Hepatocyte (in vitro differentiated cells): Measurements from ENCODE around the gene CHCHD6. TPM values are rescaled to one million over a fixed set of nuclear protein-coding genes. Genes with fewer than 3 reads are reported as not detected.

Experiments
- DNase-seq: peaks from one replicate; pipeline ENCODE4 v3.0.0-alpha.2; 2016; ENCODE audit warnings: low spot score
- H2AFZ ChIP-seq: fragments of 200-600 bp; sonication (generic); 2 replicates; pipeline ENCODE4 v1.6.0; 2016; ENCODE audit warnings: antibody characterized with exemption, mild to moderate bottlenecking
- H3K27ac ChIP-seq: fragments of 200-600 bp; sonication (generic); 2 replicates; pipeline ENCODE4 v1.5.1; 2016; ENCODE audit warnings: mild to moderate bottlenecking
- H3K27me3 ChIP-seq: fragments of 200-600 bp; sonication (generic); 2 replicates; pipeline ENCODE4 v1.6.1; 2016
- H3K36me3 ChIP-seq: fragments of 200-600 bp; sonication (generic); replicated peaks from 2 replicates; pipeline ENCODE4 v1.5.1; 2016; ENCODE audit warnings: low read depth; ENCODE audit not compliant: insufficient read depth
- H3K4me1 ChIP-seq: fragments of 200-600 bp; sonication (generic); 2 replicates; pipeline ENCODE4 v1.5.1; 2016; ENCODE audit warnings: mild to moderate bottlenecking, moderate library complexity; ENCODE audit not compliant: insufficient read depth
- H3K4me2 ChIP-seq: fragments of 200-600 bp; sonication (generic); 2 replicates; pipeline ENCODE4 v1.6.0; 2016
- H3K4me3 ChIP-seq: fragments of 200-600 bp; sonication (generic); 2 replicates; pipeline ENCODE4 v1.5.1; 2016; ENCODE audit warnings: mild to moderate bottlenecking
- H3K79me2 ChIP-seq: fragments of 200-600 bp; sonication (generic); 2 replicates; pipeline ENCODE4 v1.6.0; 2017; ENCODE audit warnings: mild to moderate bottlenecking
- H3K9me2 ChIP-seq: fragments of 200-600 bp; sonication (generic); replicated peaks from 2 replicates; pipeline ENCODE4 v1.6.0; 2017; ENCODE audit warnings: mild to moderate bottlenecking; ENCODE audit not compliant: insufficient read depth
- H3K9me3 ChIP-seq: fragments of 200-600 bp; sonication (generic); 2 replicates; pipeline ENCODE4 v1.5.1; 2016; ENCODE audit warnings: low read depth, mild to moderate bottlenecking
- H4K20me1 ChIP-seq: fragments of 200-600 bp; sonication (generic); 2 replicates; pipeline ENCODE4 v1.6.0; 2016; ENCODE audit warnings: mild to moderate bottlenecking; ENCODE audit not compliant: insufficient read depth, poor library complexity, severe bottlenecking
- CTCF ChIP-seq: fragments of 200-600 bp; sonication (generic); IDR thresholded peaks from 2 replicates; pipeline ENCODE4 v1.5.1; 2016; ENCODE audit warnings: antibody characterized with exemption, mild to moderate bottlenecking; ENCODE audit not compliant: poor library complexity
- EZH2 ChIP-seq: fragments of 200-600 bp; sonication (generic); IDR thresholded peaks from 2 replicates; pipeline ENCODE4 v1.6.1; 2016; ENCODE audit warnings: antibody characterized with exemption, mild to moderate bottlenecking, borderline replicate concordance
- EZH2phosphoT487 ChIP-seq: fragments of 200-600 bp; sonication (generic); IDR thresholded peaks from one replicate; pipeline ENCODE4 v1.6.1; 2018; ENCODE audit warnings: antibody characterized with exemption, mild to moderate bottlenecking, low read depth, moderate library complexity; ENCODE audit not compliant: unreplicated experiment, severe bottlenecking
- WGBS: methylation state at CpG from one replicate; pipeline ENCODE4 v1.1.6; 2016; ENCODE audit warnings: low lambda C conversion rate; ENCODE audit errors: missing lambda C conversion rate; 5-methylcytosine and 5-hydroxymethylcytosine counted together
- polyA plus RNA-seq: library from polyadenylated mRNA; unstranded; fragments of >200 nt; fragmentation: Nextera tagmentation; extraction: Ambion mirVana; gene quantifications from 2 replicates; pipeline ENCODE4 v1.2.1, GENCODE V29; 2016
- total RNA-seq: library from RNA; depleted of rRNA; stranded (reverse); fragments of >200 nt; gene quantifications from 2 replicates; pipeline ENCODE4 v1.2.3, GENCODE V29; 2014

Gene CHCHD6
- total and polyA plus RNA-seq, 2 experiments from 2014 or later, result 13.8 to 19.7 TPM

- WGBS, result 91% methylated on average over 3 of the region's 3 CpGs
- no peaks in the 10 kb centered on the region for H3K9me3 ChIP-seq
- TF ChIP-seq CTCF, result no peak
- TF ChIP-seq EZH2phosphoT487, result no peak
- TF ChIP-seq EZH2, result no peak
These were observed 27.0 kb downstream of the CHCHD6 start for GRCh38 chr3:126731044-126731443.

GRCh38 chr3:126732281-126733060 is 28.4 kb downstream of the CHCHD6 start:
- no peak overlapping the region for H2AFZ ChIP-seq
- H3K9me2 ChIP-seq, result no peaks in the 10 kb centered on the region
- H3K4me3 ChIP-seq, result no peak overlapping the region
- H3K27ac ChIP-seq, result no peak overlapping the region
- H3K79me2 ChIP-seq, result no peaks in the 10 kb centered on the region
- no peaks in the 10 kb centered on the region for H3K27me3 ChIP-seq
- 83% methylated on average over 6 of the region's 6 CpGs for WGBS
- DNase-seq, result no peak
- H3K4me1 ChIP-seq, result peaks cover 7% of the 10 kb centered on the region
- no peak overlapping the region for H3K4me2 ChIP-seq
- TF ChIP-seq CTCF (no peak), EZH2 (no peak)
- H4K20me1 ChIP-seq, result no peaks in the 10 kb centered on the region
- H3K9me3 ChIP-seq, result no peaks in the 10 kb centered on the region
- no peaks in the 10 kb centered on the region for H3K36me3 ChIP-seq

More at GRCh38 chr3:126731044-126731443, 27.0 kb downstream of the CHCHD6 start:
- H3K79me2 ChIP-seq, result no peaks in the 10 kb centered on the region
- no peak overlapping the region for H2AFZ ChIP-seq
- H3K4me3 ChIP-seq, result no peak overlapping the region
- H3K27ac ChIP-seq, result no peak overlapping the region
- no peaks in the 10 kb centered on the region for H3K27me3 ChIP-seq
- peaks cover 7% of the 10 kb centered on the region for H3K4me1 ChIP-seq
- DNase-seq, result no peak
- no peaks in the 10 kb centered on the region for H3K9me2 ChIP-seq
- no peak overlapping the region for H3K4me2 ChIP-seq
- no peaks in the 10 kb centered on the region for H4K20me1 ChIP-seq
- no peaks in the 10 kb centered on the region for H3K36me3 ChIP-seq

GRCh38 chr3:126733061-126733430 is 29.0 kb downstream of the CHCHD6 start:
- Histone ChIP-seq H2AFZ (no peak overlapping the region), H3K4me3 (no peak overlapping the region), H3K4me1 (peaks cover 7% of the 10 kb centered on the region), H3K9me2 (no peaks in the 10 kb centered on the region), H4K20me1 (no peaks in the 10 kb centered on the region), H3K36me3 (no peaks in the 10 kb centered on the region), H3K79me2 (no peaks in the 10 kb centered on the region), H3K27ac (no peak overlapping the region), H3K9me3 (no peaks in the 10 kb centered on the region), H3K27me3 (no peaks in the 10 kb centered on the region), H3K4me2 (no peak overlapping the region)
- WGBS, result 95% methylated on average over 5 of the region's 5 CpGs
- TF ChIP-seq EZH2phosphoT487, result no peak
- TF ChIP-seq CTCF, result no peak
- TF ChIP-seq EZH2, result no peak
- DNase-seq, result no peak
